Erythroblast (primary cell): Measurements from ENCODE around the gene PRMT7.
"Not testable (repeated sequence)": the region's sequence is repeated elsewhere in the genome, so short reads cannot be mapped to it uniquely, and the experiment has no call there.

ENCODE experiments used
- DNase-seq, 2 experiments: peaks; one replicate each; lab custom pipeline; 2025; lab: John Stamatoyannopoulos, UW
- GATA1 ChIP-seq: IDR thresholded peaks from 2 replicates; pipeline ENCODE4 v1.6.1; 2011; ENCODE audit warnings: low read depth, mild to moderate bottlenecking, control low read depth, low read length, moderate library complexity
- POLR2A ChIP-seq: IDR thresholded peaks from 2 replicates; pipeline ENCODE4 v1.6.1; 2011; ENCODE audit warnings: mild to moderate bottlenecking, low read length

PRMT7 gene

GRCh38 chr16:68276223-68276622 is 34.6 kb upstream of the PRMT7 start:
- no peak for DNase-seq
- TF ChIP-seq POLR2A (no peak), GATA1 (no peak)

GRCh38 chr16:68279726-68280558 is 30.9 kb upstream of the PRMT7 start:
- TF ChIP-seq POLR2A (no peak), GATA1 (no peak)
- DNase-seq: no peak

GRCh38 chr16:68281368-68282063 is 29.3 kb upstream of the PRMT7 start:
- no peak for DNase-seq
- TF ChIP-seq GATA1 (no peak), POLR2A (no peak)

DNA sequence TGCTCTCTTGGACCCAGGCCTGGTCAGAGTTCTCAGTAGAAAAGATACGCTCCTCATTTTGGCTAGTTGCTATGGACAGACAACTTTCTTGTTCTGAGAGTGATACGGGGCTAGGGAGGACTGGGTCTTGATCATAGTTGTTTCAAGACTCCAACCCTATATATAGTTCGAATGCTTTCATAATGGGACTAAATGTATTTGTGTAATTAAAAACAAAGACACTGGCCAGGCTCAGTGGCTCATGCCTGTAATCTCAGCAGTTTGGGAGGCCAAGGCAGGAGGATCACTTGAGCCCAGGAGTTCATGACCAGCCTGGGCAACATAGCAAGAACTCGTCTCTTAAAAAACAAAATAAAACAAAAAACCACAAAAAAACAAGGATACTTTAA is 28.8 kb upstream of the PRMT7 start:
- no peak for DNase-seq

DNA sequence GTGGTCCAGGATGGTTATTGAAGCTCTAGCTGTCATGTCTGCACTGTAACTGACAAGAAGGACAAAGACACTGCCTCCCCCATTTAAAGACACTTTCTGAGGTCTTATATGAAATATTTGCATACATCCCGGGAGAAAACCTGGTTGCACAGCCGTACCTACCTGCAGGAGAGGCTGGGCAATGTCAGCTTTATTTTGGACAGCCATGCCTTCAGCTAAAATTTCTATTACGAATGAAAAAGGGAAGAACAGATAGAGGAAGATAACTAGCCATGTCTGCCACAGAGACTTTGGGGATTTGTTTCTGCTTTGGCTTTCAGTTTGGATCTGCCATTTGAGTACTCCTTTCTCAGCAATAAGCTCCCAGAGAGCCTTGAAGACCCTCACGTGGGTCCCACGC is 27.5 kb upstream of the PRMT7 start:
- TF ChIP-seq POLR2A: no peak
- TF ChIP-seq GATA1: no peak
- DNase-seq: no peak

More for the DNA sequence above, 28.8 kb upstream of the PRMT7 start:
- TF ChIP-seq GATA1 (no peak), POLR2A (no peak)

- DNase-seq: no peak
- no peak for TF ChIP-seq POLR2A
- no peak for TF ChIP-seq GATA1
Measured at GRCh38 chr16:68283801-68284598, 26.8 kb upstream of the PRMT7 start.

GRCh38 chr16:68284847-68285246 is 26.0 kb upstream of the PRMT7 start:
- DNase-seq: no peak
- no peak for TF ChIP-seq POLR2A
- TF ChIP-seq GATA1: no peak

DNA sequence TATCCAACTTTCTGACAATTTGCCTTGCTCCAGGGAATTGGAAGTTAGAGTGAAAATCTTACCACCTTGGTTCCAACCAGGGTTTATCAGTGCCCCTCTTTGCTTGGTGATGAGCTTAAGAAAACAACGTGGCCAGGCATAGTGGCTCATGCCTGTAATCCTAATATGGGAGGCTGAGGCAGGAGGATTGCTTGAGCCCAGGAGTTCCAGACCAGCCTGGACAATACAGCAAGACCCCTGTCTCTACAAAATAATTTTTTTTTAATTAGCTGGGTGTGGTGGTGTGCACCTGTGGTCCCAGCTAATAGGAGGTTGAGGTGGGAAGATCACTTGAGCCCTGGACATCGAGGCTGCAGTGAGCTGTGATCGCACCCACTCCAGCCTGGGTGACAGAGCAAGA is 25.1 kb upstream of the PRMT7 start:
- TF ChIP-seq GATA1: no peak
- no peak for TF ChIP-seq POLR2A
- DNase-seq: no peak

DNA sequence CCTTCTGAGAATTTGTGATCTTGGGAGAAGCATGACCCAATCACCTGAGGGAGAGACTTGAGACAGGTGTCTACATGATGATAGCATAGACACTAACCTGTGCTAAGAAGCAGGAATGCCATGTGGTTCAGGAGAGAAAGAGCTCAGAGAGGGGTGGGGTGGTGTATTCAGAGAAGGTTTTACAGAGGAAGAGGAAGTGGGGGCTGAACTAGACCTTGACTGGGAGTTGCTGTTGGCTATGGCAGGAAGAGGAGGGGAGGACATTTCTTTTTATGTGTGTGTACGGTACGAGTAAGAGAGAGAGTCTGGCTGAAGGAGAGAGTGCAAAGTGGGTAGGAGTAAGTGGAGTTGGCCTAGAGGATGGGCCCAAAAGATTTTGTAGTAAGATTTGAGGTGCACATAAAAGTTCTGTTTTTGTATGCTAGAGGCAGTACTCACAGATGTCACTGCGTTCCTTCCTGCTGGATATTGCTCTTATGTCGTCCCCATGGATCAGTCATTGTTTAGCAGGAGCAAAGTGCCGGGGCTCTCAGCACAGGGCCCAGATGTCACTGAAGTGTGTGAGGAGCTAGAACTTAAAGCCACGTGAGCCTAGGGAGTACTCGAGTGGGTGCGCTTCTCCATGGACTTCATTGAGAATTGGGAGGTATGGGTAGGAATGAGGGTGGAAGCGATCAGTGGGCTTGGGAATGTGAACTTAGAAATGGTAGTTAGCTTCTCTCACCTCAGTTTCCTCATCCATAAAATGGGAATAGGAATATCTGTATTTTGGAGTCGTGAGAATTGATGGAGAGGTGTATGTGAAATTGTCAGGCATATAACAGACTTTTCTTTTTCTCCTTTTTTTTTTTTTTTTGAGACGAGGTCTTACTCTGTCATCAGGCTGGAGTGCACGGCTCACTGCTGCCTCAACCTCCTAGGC is 24.4 kb upstream of the PRMT7 start:
- no peak for DNase-seq
- TF ChIP-seq GATA1 (no peak), POLR2A (no peak)

DNA sequence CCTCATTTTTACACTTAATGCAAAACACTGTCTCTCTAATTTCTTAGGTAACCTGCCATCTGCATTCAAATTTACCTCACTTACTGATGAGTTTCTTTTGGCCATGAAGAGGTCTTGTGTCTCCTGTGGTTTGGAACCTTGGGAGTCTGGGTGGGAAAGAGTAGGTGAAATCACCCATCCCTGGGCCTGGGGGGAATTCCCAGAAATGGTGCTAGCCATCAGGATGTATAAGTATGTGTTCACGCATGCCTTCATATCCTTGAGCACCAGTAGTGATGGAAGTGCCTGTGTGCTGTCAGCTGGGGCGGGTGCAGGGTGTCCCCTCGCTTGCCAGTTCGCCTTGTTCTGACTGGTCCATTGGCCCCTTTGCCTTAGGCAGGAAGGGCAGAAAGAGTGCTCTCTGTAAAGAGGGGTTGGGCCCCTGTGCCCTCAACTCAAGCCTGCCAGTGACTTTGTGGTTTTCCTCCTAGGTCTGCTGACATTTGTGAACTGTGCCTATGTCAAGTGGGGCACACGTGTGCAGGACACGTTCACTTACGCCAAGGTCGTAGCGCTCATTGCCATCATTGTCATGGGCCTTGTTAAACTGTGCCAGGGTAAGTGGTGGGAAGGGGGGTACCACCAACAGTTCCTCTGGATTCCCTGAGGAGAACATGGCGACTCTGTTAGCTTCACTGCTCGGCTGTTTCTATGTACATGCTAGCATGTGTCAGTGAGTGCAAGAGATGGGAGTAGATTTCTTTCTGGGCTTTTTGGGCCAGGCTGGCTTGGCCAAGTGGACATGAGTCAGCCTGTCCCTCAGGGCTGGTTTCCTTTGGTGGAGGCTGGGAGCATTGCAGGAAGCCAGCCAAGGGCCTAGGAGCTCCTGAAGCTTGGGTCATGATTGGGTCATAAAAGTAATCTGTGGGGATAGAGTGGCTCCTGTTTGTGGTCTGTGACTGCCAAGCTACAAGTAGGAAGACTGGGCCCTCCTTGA is 23.3 kb upstream of the PRMT7 start:
- no peak for TF ChIP-seq GATA1
- TF ChIP-seq POLR2A: no peak
- DNase-seq: no peak

DNA sequence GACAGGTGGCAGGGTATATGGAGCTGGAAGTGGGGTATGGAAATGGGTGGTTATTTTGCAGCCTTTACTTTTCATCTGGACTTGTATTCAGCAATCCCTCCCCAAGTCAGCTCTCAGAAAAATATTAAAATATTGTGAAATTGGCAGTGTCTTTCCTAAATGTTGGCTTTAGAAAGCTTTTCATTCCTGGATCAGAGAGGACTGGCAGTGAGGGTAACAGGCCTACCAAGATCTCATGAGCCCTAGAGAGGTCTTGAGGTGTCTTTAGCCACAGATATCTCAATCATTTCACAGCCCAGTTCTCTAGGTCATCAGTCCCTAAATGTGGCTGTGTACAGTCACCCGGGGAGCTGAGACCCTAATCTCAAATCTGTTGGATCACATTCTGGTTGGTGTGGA is 22.6 kb upstream of the PRMT7 start:
- TF ChIP-seq POLR2A: no peak
- no peak for TF ChIP-seq GATA1

DNA sequence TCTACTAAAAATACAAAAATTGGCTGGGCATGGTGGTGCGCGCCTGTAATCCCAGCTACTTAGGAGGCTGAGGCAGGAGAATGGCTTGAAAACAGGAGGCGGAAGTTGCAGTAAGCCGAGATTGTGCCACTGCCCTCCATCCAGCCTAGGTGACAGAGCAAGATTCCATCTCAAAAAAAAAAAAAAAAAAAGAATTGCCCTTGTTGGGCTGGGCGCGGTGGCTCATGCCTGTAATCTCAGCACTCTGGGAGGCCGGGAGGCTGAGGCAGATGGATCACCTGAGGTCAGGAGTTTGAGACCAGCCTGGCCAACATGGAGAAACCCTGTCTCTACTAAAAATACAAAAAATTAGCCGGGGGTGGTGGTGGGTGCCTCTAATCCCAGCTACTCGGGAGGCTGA is 22.0 kb upstream of the PRMT7 start:
- not testable (repeated sequence) for DNase-seq

More for the DNA sequence above, 22.6 kb upstream of the PRMT7 start:
- DNase-seq: no peak

DNA sequence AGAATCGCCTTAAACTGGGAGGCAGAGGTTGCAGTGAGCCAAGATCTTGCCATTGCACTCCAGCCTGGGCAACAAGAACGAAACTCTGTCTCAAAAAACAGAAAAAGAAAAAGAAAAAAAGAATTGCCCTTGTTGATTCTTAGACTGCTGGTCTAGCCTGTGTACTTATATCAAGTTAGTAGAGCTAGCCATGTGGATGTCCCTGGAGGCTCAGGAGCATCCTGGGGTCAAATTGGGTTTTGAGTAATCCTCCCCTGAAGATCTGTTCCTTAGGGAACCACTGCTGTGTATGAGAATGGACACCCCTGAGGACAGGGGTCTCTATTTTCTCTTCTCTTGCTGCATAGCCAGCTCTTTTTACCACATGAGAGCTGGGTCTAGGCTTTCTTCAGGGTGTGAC is 21.6 kb upstream of the PRMT7 start:
- no peak for DNase-seq
- TF ChIP-seq POLR2A (no peak), GATA1 (no peak)
